ENCODE data around the gene CYP4F11.
"Not testable (repeated sequence)": the region's sequence is repeated elsewhere in the genome, so short reads cannot be mapped to it uniquely, and the experiment has no call there.

Gene CYP4F11

DNA sequence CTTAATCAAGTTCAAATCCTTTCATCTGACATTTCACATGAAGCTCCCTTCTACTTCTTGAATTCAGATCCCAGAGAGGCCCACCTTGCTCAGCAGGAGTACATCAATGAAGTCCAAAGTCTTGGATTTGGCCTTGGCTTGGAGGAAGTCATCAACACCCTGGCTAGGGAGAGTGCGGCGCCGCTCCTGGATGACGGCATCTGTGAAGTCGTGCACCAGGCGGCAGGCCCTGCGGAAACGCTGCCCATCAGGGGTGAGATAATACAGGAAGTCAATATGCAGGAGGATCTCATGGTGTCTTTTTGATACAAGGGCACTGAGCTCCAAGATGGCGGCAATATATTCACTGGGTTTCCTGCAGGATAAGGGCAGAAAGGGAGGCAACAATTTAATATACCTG is 45.0 kb downstream of the CYP4F11 start:
- DNase-seq (ENCODE audit: low read depth, low spot score); H3K27ac ChIP-seq: not testable (repeated sequence)

DNA sequence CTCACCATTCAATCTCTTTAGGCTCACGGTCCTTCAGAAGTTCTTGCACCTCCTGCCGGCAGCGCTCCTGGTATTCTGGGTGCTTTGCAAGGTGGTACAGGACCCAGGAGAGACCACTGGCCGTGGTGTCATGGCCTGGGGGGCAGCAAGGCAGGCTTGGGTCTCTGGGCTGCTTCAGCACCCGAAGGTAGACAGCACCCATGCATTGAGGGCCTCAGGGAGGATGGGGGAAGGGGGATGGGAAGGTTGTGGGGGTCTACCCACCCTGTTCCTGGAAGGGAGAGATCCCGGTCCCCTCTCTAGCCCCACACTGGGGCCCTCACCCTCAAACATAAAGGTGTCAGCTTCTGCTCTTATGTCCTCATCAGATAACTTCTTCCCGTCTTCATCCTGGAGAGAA is 48.4 kb downstream of the CYP4F11 start:
- no peak overlapping the region for H3K27ac ChIP-seq
- DNase-seq (ENCODE audit: low read depth, low spot score), result no peak

DNA sequence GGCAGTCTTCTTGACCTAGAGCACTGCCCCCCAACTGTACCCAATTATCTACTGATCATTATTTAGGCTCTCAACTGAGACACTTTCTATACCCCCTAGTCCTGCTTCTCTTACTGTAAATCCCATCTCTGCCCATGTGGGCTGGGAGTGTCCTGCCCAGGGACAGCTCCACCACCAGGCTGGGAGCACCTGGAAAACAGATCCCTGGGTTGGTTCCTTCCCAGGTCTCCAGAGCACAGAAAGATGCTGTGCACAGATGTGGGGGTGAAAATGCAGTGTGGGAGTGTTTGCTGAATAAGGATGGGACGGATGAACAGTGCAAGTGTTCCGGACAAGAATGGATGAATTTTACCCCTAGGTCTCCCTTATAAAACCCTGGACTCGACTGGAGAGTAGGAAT is 49.2 kb downstream of the CYP4F11 start:
- H3K27ac ChIP-seq, result no peak overlapping the region
- no peak for DNase-seq (ENCODE audit: low read depth, low spot score)

DNA sequence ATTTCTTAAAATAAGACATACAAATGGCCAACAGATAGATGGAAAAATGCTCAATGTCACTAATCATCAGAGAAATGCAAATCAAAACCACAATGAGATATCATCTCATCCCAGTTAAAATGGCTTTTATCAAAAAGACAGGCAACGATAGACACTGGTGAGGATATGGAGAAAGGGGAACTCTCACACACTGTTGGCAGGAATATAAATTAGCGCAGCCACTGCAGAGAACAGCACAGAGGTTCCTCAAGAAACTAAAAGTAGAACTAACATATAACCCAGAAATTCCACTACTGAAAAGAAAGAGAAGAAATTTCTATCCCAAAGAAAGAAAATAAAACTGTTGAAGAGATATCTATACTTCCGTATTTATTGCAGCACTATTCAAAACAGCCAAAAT is 51.0 kb downstream of the CYP4F11 start:
- not testable (repeated sequence) for H3K27ac ChIP-seq; DNase-seq (ENCODE audit: low read depth, low spot score)

DNA sequence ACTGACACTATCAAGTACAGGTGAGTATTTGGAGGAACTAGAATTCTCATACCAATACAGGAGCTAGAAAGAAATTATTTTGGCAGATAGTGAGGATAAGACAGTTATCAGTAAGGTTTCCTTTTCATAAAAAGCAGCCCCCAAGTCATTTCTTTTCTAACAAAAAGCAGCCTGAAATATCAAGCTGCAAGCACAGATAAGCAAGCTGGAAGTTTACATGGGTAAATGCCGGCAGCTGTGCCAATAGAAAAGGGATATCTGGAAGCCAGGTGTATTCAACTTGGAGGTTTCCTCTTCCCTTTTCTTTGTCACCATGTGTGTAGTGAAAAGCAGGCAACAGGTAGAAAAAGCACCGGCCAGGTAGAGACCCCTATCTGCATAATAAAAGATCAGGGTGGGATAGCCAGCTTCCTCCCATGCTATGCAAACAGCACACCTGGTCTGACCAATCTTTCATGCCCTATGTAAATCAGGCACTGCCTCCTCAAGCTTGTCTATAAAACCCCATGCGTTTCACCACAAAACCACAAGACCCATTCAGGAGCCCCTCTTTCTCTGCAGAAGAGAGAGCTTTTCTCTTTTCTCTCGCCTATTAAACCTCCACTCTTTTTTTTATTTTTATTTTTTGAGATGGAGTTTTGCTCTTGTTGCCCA is 59.4 kb downstream of the CYP4F11 start:
- no peak overlapping the region for H3K27ac ChIP-seq
- DNase-seq (ENCODE audit: low read depth, low spot score), result no peak

DNA sequence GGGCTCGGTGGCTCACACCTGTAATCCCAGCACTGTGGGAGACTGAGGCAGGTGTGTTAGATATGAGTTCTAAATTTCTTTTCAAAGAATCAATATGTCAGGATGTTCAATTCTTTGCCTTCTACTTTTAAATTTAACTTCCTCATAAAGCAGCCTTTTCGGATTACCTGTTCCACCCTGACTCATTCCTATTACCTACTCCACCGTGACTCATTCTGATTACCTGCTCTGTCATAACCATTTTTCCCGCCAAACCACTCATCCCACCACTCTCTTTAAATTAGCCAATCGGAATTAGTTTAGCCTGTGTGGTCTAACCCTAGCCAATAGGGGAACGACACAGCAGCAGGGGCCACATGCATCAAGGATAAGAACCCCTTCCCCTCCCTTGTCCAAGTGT is 60.6 kb downstream of the CYP4F11 start:
- H3K27ac ChIP-seq, result peak overlapping the region; percentile 45
- peak; percentile 51 for DNase-seq (ENCODE audit: low read depth, low spot score)

DNA sequence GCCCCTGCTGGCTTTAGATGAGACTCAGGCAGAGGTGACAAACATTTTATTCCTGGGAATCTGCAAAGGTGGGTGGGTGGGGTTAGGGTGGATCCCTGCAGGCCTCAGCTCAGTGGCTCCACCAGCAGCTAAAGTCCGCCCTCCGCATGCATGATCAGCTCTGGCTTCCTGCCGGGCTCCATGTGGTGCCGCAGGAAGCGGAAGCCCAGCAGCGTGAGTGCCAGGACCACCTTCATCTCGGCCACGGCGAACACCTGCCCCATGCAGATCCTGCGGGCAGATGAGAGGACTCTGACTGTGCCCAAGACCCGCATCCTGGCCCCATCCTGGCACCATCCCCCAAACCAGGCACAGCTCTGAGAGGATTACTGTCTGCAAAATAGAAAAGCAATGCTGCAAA is 62.8 kb downstream of the CYP4F11 start:
- H3K27ac ChIP-seq, result no peak overlapping the region
- DNase-seq (ENCODE audit: low read depth, low spot score), result no peak

DNA sequence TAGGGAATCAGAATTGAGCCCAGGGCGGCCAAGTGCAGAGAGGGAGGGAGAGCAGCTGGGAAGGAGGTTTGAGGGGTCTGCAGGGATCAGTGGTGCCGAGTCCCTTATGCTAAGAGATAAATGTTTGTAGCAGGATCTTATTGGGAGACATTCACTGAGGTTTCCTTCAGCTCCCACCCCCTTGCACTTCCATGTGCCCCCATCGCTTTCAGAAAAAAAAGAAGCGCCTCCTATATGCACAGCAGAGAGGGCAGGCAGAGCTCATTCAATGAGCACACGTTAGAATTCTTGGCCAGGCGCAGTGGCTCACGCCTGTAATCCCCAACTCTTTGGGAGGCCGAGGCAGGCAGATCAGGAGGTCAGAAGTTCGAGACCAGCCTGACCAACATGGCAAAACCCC is 64.5 kb downstream of the CYP4F11 start:
- H3K27ac ChIP-seq, result peak overlapping the region; percentile 82
- no peak for DNase-seq (ENCODE audit: low read depth, low spot score)

DNA sequence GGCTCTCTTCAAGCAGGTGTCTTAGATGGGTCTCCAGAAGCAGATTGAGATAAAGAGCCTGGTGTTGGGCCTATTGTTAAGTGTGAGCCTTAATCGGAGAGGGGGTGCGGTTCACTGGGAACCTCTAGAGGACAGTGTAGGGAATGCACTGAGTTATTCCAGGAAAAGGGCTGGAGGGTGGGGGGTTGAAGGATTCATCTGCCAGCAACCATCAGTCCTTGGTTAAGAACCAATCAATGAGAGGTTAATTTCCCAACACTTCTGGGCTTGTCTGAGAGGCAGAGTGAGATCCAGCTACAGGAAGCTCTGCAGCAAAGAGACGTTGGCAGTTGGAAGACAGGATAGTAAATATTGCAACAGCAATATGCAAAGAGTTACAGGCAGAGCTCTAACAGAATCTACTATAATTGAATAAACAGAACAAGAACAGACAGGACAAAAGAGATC is 65.2 kb downstream of the CYP4F11 start:
- DNase-seq (ENCODE audit: low read depth, low spot score), result peak; percentile 91

DNA sequence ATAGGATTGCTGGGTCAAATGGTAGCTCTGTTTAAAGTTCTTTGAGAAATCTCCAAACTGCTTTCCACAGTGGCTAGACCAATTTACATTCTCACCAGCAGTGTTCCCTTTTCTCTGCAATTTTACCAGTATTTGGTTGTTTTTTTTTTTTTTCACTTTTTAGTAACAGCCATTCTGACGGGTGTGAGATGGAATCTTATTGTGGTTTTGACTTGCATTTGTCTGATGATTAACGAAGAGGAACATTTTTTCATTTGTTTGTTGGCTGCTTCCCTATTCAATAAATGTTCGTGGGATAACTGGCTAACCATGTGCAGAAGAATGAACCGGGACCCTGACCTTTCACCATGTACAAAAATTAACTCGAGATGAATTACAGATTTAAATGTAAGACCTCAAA is 67.7 kb downstream of the CYP4F11 start:
- DNase-seq (ENCODE audit: low read depth, low spot score), result no peak
- no peak overlapping the region for H3K27ac ChIP-seq

More for the DNA sequence above, 65.2 kb downstream of the CYP4F11 start:
- peak overlapping the region; percentile 82 for H3K27ac ChIP-seq

DNA sequence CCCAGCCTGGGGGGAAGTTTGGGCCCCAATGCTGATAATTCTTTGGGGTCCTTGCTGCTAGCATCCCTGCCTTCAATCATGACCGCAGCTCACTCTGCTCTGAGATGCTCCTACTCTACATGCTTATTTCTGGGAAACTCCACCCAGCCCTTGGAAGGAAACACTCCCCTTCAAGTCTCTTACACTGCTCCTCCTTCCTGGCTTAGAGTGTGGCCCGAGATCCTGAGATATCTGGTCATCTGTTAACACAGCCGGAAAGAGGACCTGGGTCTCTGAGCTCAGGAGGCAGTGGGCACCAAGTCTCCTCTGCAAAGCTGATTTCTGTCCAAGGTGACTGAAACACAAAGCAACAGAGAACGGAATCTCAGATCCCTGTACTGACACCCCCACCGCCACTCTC is 69.5 kb downstream of the CYP4F11 start:
- DNase-seq (ENCODE audit: low read depth, low spot score), result no peak
- no peak overlapping the region for H3K27ac ChIP-seq

DNA sequence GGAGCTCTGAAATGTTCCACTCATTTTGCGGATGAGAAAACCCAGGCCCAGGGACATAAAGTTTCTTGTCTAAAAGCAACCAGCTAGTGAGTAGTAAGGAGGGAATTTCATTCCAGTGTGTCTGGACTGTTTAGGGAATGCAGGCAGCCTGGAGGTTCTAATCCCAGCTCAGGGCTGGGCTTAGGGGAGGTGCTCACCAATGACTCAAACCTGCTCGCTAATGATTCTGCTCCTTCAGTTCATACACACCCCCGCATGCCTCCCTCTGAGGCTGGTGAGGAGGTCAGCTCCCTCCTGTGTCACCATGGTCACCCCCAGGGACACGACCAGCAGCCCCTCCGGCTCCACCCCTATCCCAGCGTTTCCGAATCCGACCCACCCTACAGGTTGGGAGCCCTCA is 71.1 kb downstream of the CYP4F11 start:
- peak; percentile 14 for DNase-seq (ENCODE audit: low read depth, low spot score)
- peak overlapping the region; percentile 33 for H3K27ac ChIP-seq

DNA sequence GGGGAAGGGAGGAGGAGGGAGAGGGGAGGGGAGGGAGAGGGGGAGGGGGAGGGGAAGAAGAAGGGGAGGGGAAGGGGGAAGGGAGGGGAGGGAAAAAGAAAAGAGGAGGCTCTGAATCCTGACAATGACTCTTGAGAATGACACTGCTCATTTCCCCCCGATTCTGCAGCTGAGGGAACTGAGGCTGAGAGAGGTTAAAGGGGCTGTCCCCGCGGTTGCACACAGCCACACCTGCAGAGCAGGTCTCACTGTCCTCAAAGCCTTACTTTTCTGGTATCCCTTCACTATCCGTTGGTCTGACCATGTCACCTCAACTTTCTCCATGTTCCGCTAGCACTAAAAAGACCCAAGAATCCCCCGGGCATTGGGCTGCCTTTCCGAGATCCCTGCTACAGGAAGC is 71.9 kb downstream of the CYP4F11 start:
- H3K27ac ChIP-seq, result peak overlapping the region; percentile 33
- DNase-seq (ENCODE audit: low read depth, low spot score), result no peak
